Camera-type eye (tissue), 1 donor: ENCODE results near the gene NUSAP1. TPM values are rescaled to one million over a fixed set of nuclear protein-coding genes. Genes with fewer than 3 reads are reported as not detected.

Source experiments
- total RNA-seq: library from RNA; depleted of rRNA; stranded (reverse); fragments of >200 nt; gene quantifications from one replicate; pipeline ENCODE4 v1.2.3, GENCODE V29; 2014

NUSAP1 gene
- 50.4 TPM for total RNA-seq

DNA sequence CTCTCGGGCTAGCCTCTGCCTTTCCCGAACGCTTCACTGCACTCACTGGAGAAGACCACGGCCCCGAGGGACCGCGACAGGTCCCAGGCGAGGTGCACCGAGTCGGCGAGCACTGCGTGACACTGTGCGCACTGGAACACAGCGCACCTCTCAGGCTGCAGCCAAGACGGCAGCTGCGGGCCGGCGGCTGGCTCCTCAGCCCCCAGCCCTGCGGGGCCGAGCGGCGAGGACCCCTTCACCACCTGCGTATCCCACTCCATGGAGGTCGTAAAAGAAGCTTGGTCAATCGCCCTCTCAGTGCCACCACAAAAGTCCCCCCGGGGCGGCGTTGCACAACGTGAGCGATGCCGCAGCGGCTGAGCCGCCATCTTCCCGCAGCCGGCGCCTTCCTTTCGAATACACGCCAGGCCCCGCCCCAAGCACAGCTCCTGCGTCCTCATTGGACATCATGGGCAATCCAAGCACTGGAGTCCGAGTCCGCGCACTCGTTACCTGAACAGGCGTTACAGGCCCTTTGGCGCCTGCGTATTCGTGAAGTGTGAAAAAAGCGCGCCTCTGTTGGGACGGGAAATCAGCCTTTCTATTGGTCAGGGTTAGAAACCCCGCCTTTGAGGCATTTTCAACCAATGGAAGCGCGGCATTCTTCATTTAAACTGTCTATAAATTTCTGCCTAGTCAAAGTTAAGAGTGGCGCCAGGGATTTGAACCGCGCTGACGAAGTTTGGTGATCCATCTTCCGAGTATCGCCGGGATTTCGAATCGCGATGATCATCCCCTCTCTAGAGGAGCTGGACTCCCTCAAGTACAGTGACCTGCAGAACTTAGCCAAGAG lies at the start of gene NUSAP1, which contains the start of gene OIP5:
Gene NUSAP1, plus strand, starts transcription at position 688 of the 832 bp plus-strand sequence. Its CDS starts 77 bp downstream, at position 765.
Gene OIP5, minus strand, starts transcription at position 398 of the 832 bp plus-strand sequence. Its CDS starts 30 bp downstream, at position 368.

GRCh38 chr15:41416742-41417417 lies 84.2 kb downstream of the NUSAP1 start, which contains the start of gene RTF1:
Gene RTF1, plus strand, starts transcription at chr15:41417095. Its CDS starts 21 bp downstream, at chr15:41417116.

Other genes with a start within 250 kb of the NUSAP1 start
- 38.1 TPM for gene INO80, start 216.6 kb upstream of the NUSAP1 start, total RNA-seq
- not detected for gene EXD1, start 102.1 kb upstream of the NUSAP1 start, total RNA-seq
- 71.2 TPM for gene CHP1, start 101.6 kb upstream of the NUSAP1 start, total RNA-seq
- 4.6 TPM for gene OIP5, start 290 bp upstream of the NUSAP1 start, total RNA-seq
- gene NDUFAF1, start 69.6 kb downstream of the NUSAP1 start, total RNA-seq = 25.2 TPM
- gene RTF1, start 84.2 kb downstream of the NUSAP1 start, total RNA-seq = 67.2 TPM
- 2.6 TPM for gene ITPKA, start 161.0 kb downstream of the NUSAP1 start, total RNA-seq
- gene LTK, start 180.9 kb downstream of the NUSAP1 start, total RNA-seq = 2.3 TPM
- 42.8 TPM for gene RPAP1, start 211.4 kb downstream of the NUSAP1 start, total RNA-seq
- gene TYRO3, start 226.3 kb downstream of the NUSAP1 start, total RNA-seq = 11.6 TPM